Lower leg skin (tissue), 4 donors: ENCODE measurements around the gene LGR4. TPM values are rescaled to one million over a fixed set of nuclear protein-coding genes. Genes with fewer than 3 reads are reported as not detected.

Source experiments
- DNase-seq, 2 donors: peaks; one replicate each; pipeline ENCODE4 v3.0.0-alpha.2; 2019; ENCODE audit warnings: low spot score in 2 of 2
- H3K4me3 ChIP-seq: fragments of 200-600 bp; sonication (generic); 2 replicates; pipeline ENCODE4 v1.5.1; 2017; ENCODE audit warnings: mild to moderate bottlenecking, low read depth; ENCODE audit not compliant: poor library complexity, severe bottlenecking
- CTCF ChIP-seq, 3 donors: fragments of 450-650 bp; IDR thresholded peaks; one replicate each; pipeline ENCODE4 v1.5.1; 2016; ENCODE audit warnings: antibody characterized with exemption in 3 of 3, mild to moderate bottlenecking in 3 of 3, moderate library complexity in 2 of 3
- POLR2A ChIP-seq, 2 donors: fragments of 450-650 bp; IDR thresholded peaks; one replicate each; pipeline ENCODE4 v1.6.1; 2016 to 2017; ENCODE audit warnings: antibody characterized with exemption in 2 of 2, mild to moderate bottlenecking in 1 of 2, moderate library complexity in 1 of 2
- WGBS, 2 donors: methylation state at CpG; one replicate each; pipeline ENCODE4 v1.1.5; 2018; 5-methylcytosine and 5-hydroxymethylcytosine counted together
- intact Hi-C: fragments of 100-400 bp; cut with DNase I; formaldehyde crosslinking; loops from one replicate; pipeline ENCODE4 v1.15.0; 2023; ENCODE audit warnings: low total_unique reads
- total RNA-seq, 4 donors: library from RNA; depleted of rRNA; stranded (reverse); fragments of >200 nt; gene quantifications; one replicate each; pipeline ENCODE4 v1.1.0, GENCODE V29; 2016

LGR4 gene
- total RNA-seq, 4 donors from 2014 or later, result 32.0 to 70.2 (median 50.4) TPM

DNA sequence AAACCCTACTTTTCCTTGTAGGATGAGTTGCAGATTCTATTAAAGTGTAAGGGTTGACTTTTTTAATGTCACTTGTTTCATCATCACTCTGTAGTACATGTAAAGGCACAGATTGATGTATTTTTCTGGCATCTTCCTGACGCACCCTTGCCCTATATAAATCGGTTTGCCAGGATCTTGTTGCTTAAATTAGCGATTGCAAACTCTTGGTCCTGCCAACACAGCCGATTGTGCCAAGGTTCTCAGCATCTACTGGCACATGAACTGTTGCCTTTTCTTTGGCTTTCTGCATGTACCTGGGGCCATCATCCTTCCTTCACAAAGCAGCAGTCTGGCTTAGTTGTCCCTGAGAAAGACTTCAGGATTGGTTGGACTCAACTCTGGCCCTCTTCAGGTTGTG lies 41.5 kb upstream of the LGR4 start:
- TF ChIP-seq CTCF (IDR thresholded peaks at IDR 0.05) (no peak), POLR2A (IDR thresholded peaks at IDR 0.05) (no peak)
- H3K4me3 ChIP-seq, result no peak overlapping the region
- DNase-seq, result peak in 1 of 2 donors; percentile 27
- intact Hi-C loops, result no loop called here
- WGBS, 2 donors, result 45 to 63% methylated on average over 4 of the region's 4 CpGs

- 75 to 76% methylated on average over 2 of the region's 2 CpGs for WGBS, 2 donors
- intact Hi-C loops, result no loop called here
- H3K4me3 ChIP-seq, result no peak overlapping the region
- no peak for DNase-seq
- TF ChIP-seq CTCF (IDR thresholded peaks at IDR 0.05) (no peak), POLR2A (IDR thresholded peaks at IDR 0.05) (no peak)
These were observed 40.8 kb upstream of the LGR4 start for GRCh38 chr11:27513389-27513788.

DNA sequence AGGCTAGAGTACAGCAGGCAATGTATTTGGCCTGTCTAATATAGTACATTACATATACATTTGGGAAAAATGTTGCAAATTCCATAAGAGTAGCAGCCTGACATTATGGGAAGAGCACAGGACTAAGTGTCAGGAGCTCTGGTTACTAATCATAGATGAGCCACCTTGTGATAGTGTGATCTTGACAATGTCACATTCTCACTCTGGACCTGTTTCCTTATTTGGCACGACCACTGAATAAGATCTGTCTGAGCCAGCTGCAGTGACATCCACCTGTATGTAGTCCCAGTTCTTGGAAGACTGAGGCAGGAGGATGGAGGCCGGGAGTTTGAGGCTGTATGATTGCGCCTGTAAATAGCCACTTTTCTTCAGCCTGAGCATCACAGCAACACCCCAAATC lies 39.6 kb upstream of the LGR4 start:
- 87 to 92% methylated on average over 3 of the region's 3 CpGs for WGBS, 2 donors
- no peak overlapping the region for H3K4me3 ChIP-seq
- no peak for TF ChIP-seq POLR2A (IDR thresholded peaks at IDR 0.05)
- TF ChIP-seq CTCF (IDR thresholded peaks at IDR 0.05), result no peak
- DNase-seq, result no peak
- intact Hi-C loops, result no loop called here

GRCh38 chr11:27509908-27510307 lies 37.3 kb upstream of the LGR4 start:
- 84 to 88% methylated on average over 4 of the region's 4 CpGs for WGBS, 2 donors
- intact Hi-C loops, result no loop called here
- H3K4me3 ChIP-seq, result no peak overlapping the region
- TF ChIP-seq CTCF (IDR thresholded peaks at IDR 0.05) (no peak), POLR2A (IDR thresholded peaks at IDR 0.05) (no peak)
- no peak for DNase-seq

DNA sequence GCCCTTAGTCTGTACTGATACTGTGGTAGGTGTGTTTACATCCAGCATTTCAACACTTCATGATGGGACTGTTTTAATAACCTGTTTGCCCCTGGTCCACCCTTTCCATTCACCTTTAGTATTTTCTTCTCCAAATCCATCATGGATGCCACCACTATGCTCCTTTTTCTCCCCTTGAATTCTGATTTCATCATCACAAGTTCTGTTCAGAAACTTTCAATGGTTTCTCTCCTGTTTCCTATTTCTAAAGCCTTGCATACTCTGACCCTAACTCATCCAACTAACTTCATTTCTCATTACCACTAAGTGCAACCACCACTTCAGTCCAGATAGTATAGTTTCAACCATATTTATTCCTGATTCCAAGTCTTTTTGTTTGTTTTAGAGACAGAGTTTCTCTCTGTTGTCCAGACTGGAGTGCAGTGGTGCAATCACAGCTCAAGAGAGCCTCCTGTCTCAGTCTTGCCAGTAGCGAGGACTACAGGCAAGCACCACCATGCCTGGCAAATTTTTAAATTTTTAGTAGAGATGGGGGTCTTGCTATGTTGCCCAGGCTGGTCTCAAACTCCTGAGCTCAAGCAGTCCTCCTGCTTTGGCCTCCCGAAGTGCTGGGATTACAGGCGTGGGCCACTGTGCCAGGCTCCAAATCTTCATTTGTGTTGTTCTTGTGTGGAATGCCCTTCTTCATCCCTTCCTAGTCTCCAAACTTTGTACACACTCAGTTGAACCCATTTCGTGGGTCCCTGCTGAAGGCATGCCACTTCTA lies 35.1 kb upstream of the LGR4 start:
- no peak for DNase-seq
- H3K4me3 ChIP-seq, result no peak overlapping the region
- intact Hi-C loops, result no loop called here
- 94 to 95% methylated on average over 4 of the region's 4 CpGs for WGBS, 2 donors
- no peak for TF ChIP-seq CTCF (IDR thresholded peaks at IDR 0.05)
